IPS DF 4.7 (cell line): Measurements from ENCODE around the gene ALDH1A3.

Experiments used
- DNase-seq: peaks from one replicate; pipeline ENCODE4 v3.0.0-alpha.2; 2013; ENCODE audit warnings: low spot score; ENCODE audit errors: extremely low read depth

Gene ALDH1A3

GRCh38 chr15:100949691-100950090 is 70.1 kb downstream of the ALDH1A3 start:
- no peak for DNase-seq

GRCh38 chr15:100951965-100952364 is 72.3 kb downstream of the ALDH1A3 start:
- no peak for DNase-seq

- no peak for DNase-seq
Observed at GRCh38 chr15:100952566-100952965, 72.9 kb downstream of the ALDH1A3 start.

- DNase-seq = no peak
Observed at GRCh38 chr15:100958326-100959065, 78.9 kb downstream of the ALDH1A3 start.

- no peak for DNase-seq
Observed at GRCh38 chr15:100959066-100960050, 79.7 kb downstream of the ALDH1A3 start.
